Stomach smooth muscle (tissue), 2 donors: ENCODE measurements around the gene F11R.
A peak's percentile ranks its signal among the peaks of the same experiment; 100 is the strongest.

Source experiments
- H3K27ac ChIP-seq: one replicate; pipeline ENCODE4 v1.7.0; 2013; ENCODE audit warnings: mild to moderate bottlenecking, low read length, inconsistent platforms
- H3K27me3 ChIP-seq, 2 donors: one replicate each; pipeline ENCODE4 v1.7.0; 2013; ENCODE audit warnings: low read length in 2 of 2; ENCODE audit not compliant: insufficient read depth in 2 of 2, control insufficient read depth in 1 of 2
- H3K36me3 ChIP-seq, 2 donors: one replicate each; pipeline ENCODE4 v1.7.0; 2013; ENCODE audit warnings: low read length in 2 of 2; ENCODE audit not compliant: control insufficient read depth in 2 of 2, insufficient read depth in 2 of 2
- H3K4me1 ChIP-seq: one replicate; pipeline ENCODE4 v1.7.0; 2013; ENCODE audit warnings: low read length; ENCODE audit not compliant: control insufficient read depth, insufficient read depth
- H3K4me3 ChIP-seq, 2 donors: one replicate each; pipeline ENCODE4 v1.7.0; 2013; ENCODE audit warnings: low read length in 2 of 2
- H3K9ac ChIP-seq, 2 donors: one replicate each; pipeline ENCODE4 v1.7.0; 2013; ENCODE audit warnings: low read length in 2 of 2, mild to moderate bottlenecking in 1 of 2
- H3K9me3 ChIP-seq, 2 donors: one replicate each; pipeline ENCODE4 v1.7.0; 2013; ENCODE audit warnings: low read length in 2 of 2; ENCODE audit not compliant: control insufficient read depth in 2 of 2
- donor health status: healthy.
- donor health status: Pancreatic carcinoma.

F11R gene

DNA sequence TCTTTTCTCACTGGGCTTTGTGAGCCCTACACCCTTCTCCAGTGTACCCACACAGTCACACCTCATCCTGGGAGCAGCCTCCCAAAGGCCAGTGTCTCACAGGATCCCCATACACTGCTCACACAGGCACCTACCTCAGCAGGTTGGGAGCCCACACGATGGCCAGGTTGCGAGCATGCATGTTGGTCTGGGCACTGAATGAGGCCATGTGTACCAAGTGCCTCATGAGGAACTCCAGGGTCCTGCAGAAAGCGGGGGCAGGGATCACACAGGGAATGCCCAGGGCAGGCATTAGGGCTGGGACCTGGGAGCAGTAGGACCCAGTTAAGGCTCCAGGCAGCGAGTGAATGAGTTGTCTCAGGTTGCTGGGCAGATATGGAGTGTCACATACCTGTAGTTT lies 33.3 kb upstream of the F11R start:
- Histone ChIP-seq H3K4me1 (no peaks in the 10 kb centered on the region), H3K4me3 (no peak overlapping the region), H3K27me3 (peaks cover 9 to 14% of the 10 kb centered on the region in 2 donors), H3K9me3 (no peaks in the 10 kb centered on the region), H3K27ac (no peak overlapping the region), H3K9ac (no peak overlapping the region), H3K36me3 (no peaks in the 10 kb centered on the region)

DNA sequence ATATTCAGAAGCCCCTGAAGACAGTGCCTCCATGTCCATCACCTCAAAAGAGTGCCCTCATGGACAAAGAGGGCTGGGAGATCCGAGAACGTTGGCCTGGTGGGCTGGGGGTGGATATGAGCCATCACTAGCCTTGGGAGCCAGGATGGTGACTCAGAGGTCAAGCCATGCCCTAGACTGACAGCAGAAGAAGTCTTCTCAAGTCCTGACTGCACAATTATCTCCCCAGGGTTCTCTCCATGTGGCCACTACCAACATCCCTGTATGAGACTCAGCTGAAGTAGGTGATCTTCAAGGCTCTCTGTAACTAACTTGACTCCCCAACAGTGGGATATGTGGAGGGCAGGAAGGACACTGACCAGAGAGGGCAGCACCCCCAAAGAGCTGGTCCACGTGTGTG lies 31.9 kb upstream of the F11R start:
- Histone ChIP-seq H3K4me3 (no peak overlapping the region), H3K9me3 (no peaks in the 10 kb centered on the region), H3K27ac (no peak overlapping the region), H3K36me3 (no peaks in the 10 kb centered on the region), H3K27me3 (peaks cover 9 to 14% of the 10 kb centered on the region in 2 donors), H3K4me1 (no peaks in the 10 kb centered on the region), H3K9ac (no peak overlapping the region)

DNA sequence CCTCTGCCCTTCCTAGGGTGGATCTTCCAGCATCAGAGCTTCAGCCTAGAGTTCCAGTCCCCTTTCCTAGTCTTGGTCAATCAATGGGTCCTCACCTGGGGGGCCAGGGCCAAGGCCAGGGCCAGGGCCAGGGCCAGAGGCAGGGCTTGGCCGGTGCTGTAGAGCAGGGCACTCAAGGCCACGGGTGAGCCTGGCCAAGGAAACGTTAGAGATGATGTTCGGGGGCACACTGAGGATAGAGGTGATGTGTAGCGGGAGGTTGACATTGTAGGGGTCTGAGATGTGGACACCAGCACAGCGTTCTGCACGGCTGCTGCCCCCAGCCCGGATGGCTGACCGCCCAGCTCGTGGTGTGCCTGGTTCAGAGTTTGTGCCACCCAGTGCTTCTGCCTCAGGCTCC lies 30.3 kb upstream of the F11R start:
- H3K4me3 ChIP-seq, result no peak overlapping the region
- peaks cover 7 to 13% of the 10 kb centered on the region in 2 donors for H3K27me3 ChIP-seq
- no peaks in the 10 kb centered on the region for H3K36me3 ChIP-seq
- H3K9me3 ChIP-seq, result no peaks in the 10 kb centered on the region
- H3K4me1 ChIP-seq, result peaks cover 1% of the 10 kb centered on the region
- no peak overlapping the region for H3K27ac ChIP-seq
- no peak overlapping the region for H3K9ac ChIP-seq

DNA sequence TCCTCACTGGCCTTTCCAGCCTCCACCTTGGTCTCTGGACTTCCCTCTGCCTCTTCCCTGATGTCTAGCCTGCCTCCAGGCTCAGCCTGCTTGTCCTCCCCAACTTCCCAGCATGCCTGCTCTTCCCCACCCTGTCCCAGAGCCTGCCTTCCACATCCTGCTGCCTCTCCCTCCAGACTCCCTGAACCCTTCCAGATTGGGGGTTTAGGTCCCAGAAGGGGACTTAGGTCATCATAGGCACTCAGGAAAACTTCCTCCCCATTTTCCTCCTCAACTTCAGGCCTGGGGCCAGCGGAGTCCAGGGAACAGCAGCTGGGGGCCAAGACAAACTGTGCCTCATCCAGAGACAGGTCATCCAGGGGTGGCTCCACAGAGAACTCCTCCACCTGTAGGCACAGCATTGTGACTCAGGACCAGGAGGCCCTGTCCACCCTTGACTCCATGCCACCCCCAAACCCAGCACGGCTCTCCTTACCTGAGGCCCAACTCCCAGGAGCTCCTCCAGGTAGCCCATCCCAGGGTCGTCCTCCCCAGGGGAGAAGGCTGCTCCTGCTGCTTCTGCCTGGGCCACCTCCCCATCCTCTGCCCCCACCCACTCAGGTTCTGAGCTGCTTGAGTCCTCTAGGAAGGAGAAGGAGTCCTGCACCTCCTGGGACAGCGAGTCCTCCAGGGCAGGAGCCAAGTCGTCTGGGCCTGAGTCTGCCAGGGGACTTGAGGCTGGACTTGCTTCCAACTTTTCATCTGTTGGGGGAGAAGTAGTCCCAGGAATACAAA lies 28.2 kb upstream of the F11R start:
- no peak overlapping the region for H3K4me3 ChIP-seq
- H3K9me3 ChIP-seq, result no peaks in the 10 kb centered on the region
- no peaks in the 10 kb centered on the region for H3K36me3 ChIP-seq
- no peak overlapping the region for H3K9ac ChIP-seq
- H3K4me1 ChIP-seq, result peaks cover 11% of the 10 kb centered on the region
- no peak overlapping the region for H3K27ac ChIP-seq
- H3K27me3 ChIP-seq, result peaks cover 0 to under 1% of the 10 kb centered on the region in 2 donors

DNA sequence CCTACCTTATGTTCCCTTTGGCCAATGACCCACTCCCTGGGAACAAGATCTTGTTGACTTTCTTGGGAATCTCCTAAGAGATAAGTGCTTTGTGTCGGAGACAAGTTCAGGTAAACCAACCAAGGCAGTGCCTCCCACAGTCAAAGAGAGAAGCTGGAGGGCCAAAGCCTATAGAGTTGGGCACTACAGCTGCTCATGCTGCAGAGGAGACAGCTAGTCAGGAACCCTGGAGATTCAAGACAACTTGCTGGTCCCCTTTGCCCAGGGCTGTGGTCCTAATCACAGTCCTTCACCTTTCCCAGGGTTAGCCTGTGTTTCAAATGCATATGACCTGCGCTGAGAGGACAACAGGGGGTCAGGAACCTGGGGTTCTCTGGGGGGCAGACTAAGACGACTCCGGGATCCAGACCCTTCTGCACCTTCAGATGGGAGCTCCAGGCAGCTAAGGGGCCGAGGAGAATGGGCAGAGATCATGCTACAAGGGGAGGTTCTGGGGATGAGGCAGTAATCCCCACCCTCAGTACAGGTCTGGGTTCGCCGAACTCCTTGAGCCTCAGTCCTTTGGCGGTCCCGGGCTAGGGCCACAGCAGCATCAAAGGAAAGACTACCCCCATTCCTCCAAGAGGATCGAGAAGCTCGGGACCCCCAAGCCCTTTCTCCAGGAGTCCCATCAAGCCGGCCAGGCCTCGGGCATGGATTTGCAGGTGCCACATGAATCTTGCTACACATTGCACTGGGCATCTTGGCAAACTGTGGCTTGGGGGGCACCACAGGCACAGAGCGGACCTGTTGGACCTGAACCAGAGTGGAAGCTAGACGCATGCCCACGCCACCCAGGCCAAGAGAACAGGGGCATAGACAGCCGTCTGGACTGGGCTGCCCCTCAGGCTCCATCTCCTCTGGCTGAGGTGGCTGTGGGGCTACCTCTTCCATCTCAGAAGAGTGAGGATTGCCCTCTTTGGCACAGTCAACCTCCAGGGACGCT lies 26.8 kb upstream of the F11R start:
- Histone ChIP-seq H3K9ac (no peak overlapping the region), H3K36me3 (peaks cover 5% of the 10 kb centered on the region in 2 donors), H3K4me1 (peaks cover 13% of the 10 kb centered on the region), H3K4me3 (no peak overlapping the region), H3K27ac (no peak overlapping the region), H3K9me3 (no peaks in the 10 kb centered on the region), H3K27me3 (no peaks in the 10 kb centered on the region)

DNA sequence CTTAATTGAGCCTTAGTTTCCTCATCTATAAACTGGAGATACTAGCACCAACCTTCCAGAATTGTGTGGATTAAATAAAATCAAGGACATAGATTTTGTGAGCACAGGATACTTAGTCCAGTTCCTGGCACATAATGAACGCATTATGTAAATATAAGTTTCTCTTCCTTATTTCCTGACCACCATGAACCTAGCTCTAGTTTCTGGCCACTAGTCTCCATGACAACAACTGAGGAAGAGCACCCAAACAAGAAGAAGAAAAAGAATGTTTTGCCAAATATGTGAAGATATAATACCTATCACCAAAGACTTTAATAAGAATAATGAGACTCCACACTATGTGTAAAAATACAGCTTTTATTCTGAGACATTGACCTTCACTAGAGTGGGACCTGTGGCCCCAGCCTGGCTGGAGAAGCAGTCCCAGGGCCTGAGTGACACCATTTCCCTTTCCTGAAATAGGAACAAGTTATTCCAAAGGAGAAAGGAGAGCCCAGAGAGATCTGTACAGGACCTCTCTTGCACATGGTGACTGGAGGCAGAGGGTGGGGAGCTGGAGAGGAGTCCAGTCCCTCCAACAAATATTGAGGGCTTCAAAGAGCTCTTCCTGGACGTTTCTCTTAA lies 25.8 kb upstream of the F11R start:
- no peaks in the 10 kb centered on the region for H3K9me3 ChIP-seq
- H3K4me3 ChIP-seq, result peak overlapping the region; percentile 94
- peak overlapping the region; percentile 96 for H3K27ac ChIP-seq
- peaks cover 15% of the 10 kb centered on the region in 2 donors for H3K36me3 ChIP-seq
- peak overlapping the region in 1 of 2 donors; percentile 95 for H3K9ac ChIP-seq
- no peaks in the 10 kb centered on the region for H3K27me3 ChIP-seq
- H3K4me1 ChIP-seq, result peaks cover 13% of the 10 kb centered on the region

DNA sequence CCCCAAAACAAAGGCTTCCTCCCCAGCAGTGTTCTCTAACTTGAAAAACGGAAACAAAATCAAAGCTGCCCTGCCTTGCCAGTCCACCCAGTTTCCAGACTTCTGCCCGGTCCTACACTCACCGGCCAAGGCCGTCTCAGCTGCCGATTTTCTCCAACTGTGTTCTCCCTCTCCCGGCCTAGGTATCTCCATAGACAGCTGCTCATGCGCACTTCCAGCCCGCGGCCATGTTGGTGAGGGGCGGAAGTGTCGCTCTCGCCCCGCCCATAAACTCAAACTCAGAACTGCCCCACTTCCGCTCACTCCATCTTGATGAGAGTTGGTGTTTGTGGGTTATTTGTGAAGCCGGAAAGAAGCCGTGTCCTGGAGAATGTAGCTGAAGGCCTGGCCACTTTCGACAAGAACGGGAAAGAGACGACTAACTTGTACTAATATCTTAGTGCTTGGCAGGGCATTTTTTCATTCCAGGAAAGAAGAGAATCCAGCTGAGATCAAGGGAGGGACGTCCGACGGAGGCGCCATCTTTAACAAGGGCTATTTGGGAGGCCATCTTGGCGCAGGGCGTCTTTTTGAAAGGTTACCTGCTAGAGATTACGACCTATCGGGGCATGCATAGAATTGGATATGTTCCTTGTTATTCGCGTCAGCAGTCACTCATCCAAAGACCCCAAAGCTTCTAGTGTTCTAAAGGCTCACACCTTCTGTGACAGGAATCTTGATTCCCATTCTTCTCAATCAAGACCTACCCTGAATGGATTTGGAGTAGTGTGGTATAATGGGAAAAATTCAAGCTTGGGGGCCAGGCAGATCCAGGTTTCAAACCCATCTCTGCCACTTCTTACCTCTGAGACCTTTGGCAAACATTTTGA lies 25.0 kb upstream of the F11R start, which contains the start of gene USF1:
Gene USF1 (minus strand): TSS at position 242 of the 869 bp plus-strand sequence. CDS start 2,702 bp downstream, outside the sequence.
- Histone ChIP-seq H3K36me3 (peaks cover 21% of the 10 kb centered on the region in 2 donors), H3K4me1 (peaks cover 13% of the 10 kb centered on the region), H3K27me3 (no peaks in the 10 kb centered on the region), H3K9ac (peak within 1 kb of the TSS; percentile 93 to 95), H3K27ac (peak within 1 kb of the TSS; percentile 96), H3K4me3 (peak within 1 kb of the TSS; percentile 94), H3K9me3 (no peaks in the 10 kb centered on the region)

DNA sequence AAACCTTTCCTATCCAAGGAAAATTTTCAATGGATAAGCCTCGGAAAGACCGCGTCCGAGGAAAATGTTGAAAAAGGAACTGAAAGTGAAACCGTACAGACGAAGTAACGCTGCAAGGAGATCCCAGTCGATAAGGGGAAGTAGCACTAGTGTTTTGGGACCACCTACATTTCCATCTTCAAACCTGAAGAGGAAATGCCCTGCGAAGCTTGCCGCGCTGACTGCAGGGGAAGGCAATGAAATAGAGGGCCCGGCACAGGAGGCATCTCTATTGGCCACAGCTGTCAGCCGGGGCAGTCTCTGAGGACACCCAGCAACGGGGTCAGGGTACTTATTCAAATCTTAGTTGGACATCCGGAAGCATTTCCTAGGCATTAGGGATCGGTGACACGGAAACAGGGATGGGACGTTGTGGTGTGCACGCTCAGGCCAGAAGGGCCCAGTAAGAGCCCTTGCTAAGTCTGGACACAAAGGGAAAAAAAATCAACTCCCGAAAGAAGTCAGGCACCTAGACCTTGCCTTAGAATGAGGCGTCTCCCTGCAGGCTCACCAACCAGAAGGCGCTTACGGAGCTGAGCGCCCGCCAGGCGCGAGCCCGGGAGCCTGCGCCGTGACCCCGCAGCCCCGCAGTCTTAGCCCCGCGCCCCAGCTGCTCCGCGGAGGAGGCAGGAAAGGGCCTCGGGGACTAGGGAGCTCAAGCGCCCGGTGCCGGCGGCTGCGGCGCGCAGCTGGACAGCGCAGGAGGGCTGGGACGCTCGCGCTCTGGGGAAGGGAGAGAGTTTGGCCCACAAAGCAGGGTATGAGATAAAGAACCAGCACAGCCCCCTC lies 24.2 kb upstream of the F11R start:
- Histone ChIP-seq H3K4me3 (peak overlapping the region; percentile 94), H3K9ac (peak overlapping the region; percentile 91 to 95), H3K27me3 (no peaks in the 10 kb centered on the region), H3K27ac (peak overlapping the region; percentile 96), H3K9me3 (no peaks in the 10 kb centered on the region), H3K4me1 (peaks cover 13% of the 10 kb centered on the region), H3K36me3 (peaks cover 28% of the 10 kb centered on the region in 2 donors)

DNA sequence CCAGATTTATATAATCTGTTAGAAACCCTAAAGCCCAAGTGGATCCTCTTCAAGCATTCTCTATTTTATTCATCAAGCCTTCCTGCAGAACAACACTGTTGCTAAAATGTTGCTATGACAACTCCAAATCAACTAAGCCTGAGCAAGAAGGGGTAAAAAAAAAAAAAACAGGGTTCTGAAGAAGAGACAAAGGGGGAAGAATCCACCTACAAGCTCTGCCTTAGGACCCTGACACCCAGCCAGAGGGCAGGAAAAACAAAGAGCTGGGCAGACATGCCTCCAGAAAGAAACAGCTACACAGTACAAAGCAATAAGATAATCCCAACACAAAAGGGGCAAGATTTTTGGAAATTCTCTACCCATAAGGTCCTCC lies 23.6 kb upstream of the F11R start:
- Histone ChIP-seq H3K4me1 (peaks cover 15% of the 10 kb centered on the region), H3K9ac (peak overlapping the region; percentile 91 to 95), H3K27me3 (no peaks in the 10 kb centered on the region), H3K4me3 (peak overlapping the region; percentile 94), H3K36me3 (peaks cover 34% of the 10 kb centered on the region in 2 donors), H3K27ac (peak overlapping the region; percentile 96), H3K9me3 (no peaks in the 10 kb centered on the region)
